Left ventricle myocardium superior (tissue), 1 donor: ENCODE measurements around the gene TXNDC12. TPM values are rescaled to one million over a fixed set of nuclear protein-coding genes. Genes with fewer than 3 reads are reported as not detected.
"Not testable (repeated sequence)": the region's sequence is repeated elsewhere in the genome, so short reads cannot be mapped to it uniquely, and the experiment has no call there.

ENCODE experiments used
- ATAC-seq: fragments of 200-7000 bp; cut with Tn5 transposase; one replicate; pipeline ENCODE4 v1.9.1; 2020; ENCODE audit warnings: mild to moderate bottlenecking, moderate library complexity
- DNase-seq: peaks from one replicate; pipeline ENCODE4 v3.0.0-alpha.2; 2020
- intact Hi-C: fragments of 100-400 bp; cut with micrococcal nuclease; formaldehyde crosslinking; loops from one replicate; pipeline ENCODE4 v1.11.0; 2022
- total RNA-seq: library from RNA; stranded (reverse); fragmentation: NEBNext Ultra II Directional; extraction: Animal tissue kit (Norgen Biotek cat#: 25700); gene quantifications from one replicate; pipeline ENCODE4 v1.2.1, GENCODE V29; 2021
- donor health status: DM: no; HTN: yes; CAD: no; lungs with severe emphysema.

TXNDC12 gene
- total RNA-seq, 1 donor from 2014 or later: 18.5 TPM

- ATAC-seq (no peak), DNase-seq (no peak)
- intact Hi-C loops: no loop called here
Measured at GRCh38 chr1:52054496-52055065, 410 bp downstream of the TXNDC12 start.

GRCh38 chr1:52053862-52054261, 1.1 kb downstream of the TXNDC12 start:
- ATAC-seq (no peak), DNase-seq (no peak)
- intact Hi-C loops: no loop called here

GRCh38 chr1:52049337-52049736, 5.7 kb downstream of the TXNDC12 start:
- DNase-seq, intact Hi-C loops, ATAC-seq: not testable (repeated sequence)

GRCh38 chr1:52045666-52046195, 9.3 kb downstream of the TXNDC12 start:
- intact Hi-C loops, ATAC-seq, DNase-seq: not testable (repeated sequence)

GRCh38 chr1:52045236-52045635, 9.8 kb downstream of the TXNDC12 start:
- no peak for DNase-seq
- ATAC-seq: no peak
- intact Hi-C loops: no loop called here

- DNase-seq (no peak), ATAC-seq (no peak)
- intact Hi-C loops: no loop called here
Measured at GRCh38 chr1:52041551-52042185, 13.3 kb downstream of the TXNDC12 start.

GRCh38 chr1:52037909-52038308, 17.1 kb downstream of the TXNDC12 start:
- intact Hi-C loops: no loop called here
- DNase-seq: no peak
- no peak for ATAC-seq

- ATAC-seq (no peak), DNase-seq (no peak)
- intact Hi-C loops: no loop called here
Measured at GRCh38 chr1:52037402-52037814, 17.6 kb downstream of the TXNDC12 start.

- no peak for ATAC-seq
- DNase-seq: no peak
- intact Hi-C loops: no loop called here
Measured at GRCh38 chr1:52034050-52034384, 21.0 kb downstream of the TXNDC12 start.

- intact Hi-C loops: no loop called here
- peak; percentile 97 for ATAC-seq
- peak; percentile 93 for DNase-seq
Measured at GRCh38 chr1:52033190-52034049, 21.6 kb downstream of the TXNDC12 start, which contains the start of gene KTI12. TSS of gene KTI12 (minus strand) at chr1:52033810. CDS start at chr1:52033761, 49 bp downstream.

- ATAC-seq: peak; percentile 59
- intact Hi-C loops: no loop called here
- peak; percentile 48 for DNase-seq
Measured at GRCh38 chr1:52032785-52033131, 22.2 kb downstream of the TXNDC12 start.

GRCh38 chr1:52032124-52032784, 22.7 kb downstream of the TXNDC12 start:
- intact Hi-C loops: no loop called here
- DNase-seq (no peak), ATAC-seq (no peak)

- intact Hi-C loops, ATAC-seq, DNase-seq: not testable (repeated sequence)
Measured at GRCh38 chr1:52028839-52029238, 26.2 kb downstream of the TXNDC12 start.

GRCh38 chr1:52028328-52028727, 26.7 kb downstream of the TXNDC12 start:
- intact Hi-C loops: no loop called here
- no peak for ATAC-seq

GRCh38 chr1:52026278-52026677, 28.7 kb downstream of the TXNDC12 start:
- intact Hi-C loops: no loop called here
- DNase-seq (no peak), ATAC-seq (no peak)

More at GRCh38 chr1:52028328-52028727, 26.7 kb downstream of the TXNDC12 start:
- DNase-seq: no peak

- DNase-seq (no peak), ATAC-seq (no peak)
- intact Hi-C loops: no loop called here
Measured at GRCh38 chr1:52022133-52022532, 32.9 kb downstream of the TXNDC12 start.

GRCh38 chr1:52008071-52008809, 46.8 kb downstream of the TXNDC12 start:
- DNase-seq: no peak
- ATAC-seq: no peak
- intact Hi-C loops: no loop called here

- intact Hi-C loops: no loop called here
- ATAC-seq (no peak), DNase-seq (no peak)
Measured at GRCh38 chr1:52007215-52008002, 47.6 kb downstream of the TXNDC12 start.
